Measurements from ENCODE around the gene FOXJ3.

- TF ChIP-seq HNF1A (IDR thresholded peaks at IDR 0.05; ENCODE audit: low read depth) = no peak
- TF ChIP-seq HNF1A (CRISPR knock-in tag; IDR thresholded peaks at IDR 0.05; ENCODE audit: borderline replicate concordance) = no peak
- no peak for TF ChIP-seq ZNF747 (CRISPR knock-in tag; IDR thresholded peaks at IDR 0.05; ENCODE audit: borderline replicate concordance)
- TF ChIP-seq, protein P1, sequence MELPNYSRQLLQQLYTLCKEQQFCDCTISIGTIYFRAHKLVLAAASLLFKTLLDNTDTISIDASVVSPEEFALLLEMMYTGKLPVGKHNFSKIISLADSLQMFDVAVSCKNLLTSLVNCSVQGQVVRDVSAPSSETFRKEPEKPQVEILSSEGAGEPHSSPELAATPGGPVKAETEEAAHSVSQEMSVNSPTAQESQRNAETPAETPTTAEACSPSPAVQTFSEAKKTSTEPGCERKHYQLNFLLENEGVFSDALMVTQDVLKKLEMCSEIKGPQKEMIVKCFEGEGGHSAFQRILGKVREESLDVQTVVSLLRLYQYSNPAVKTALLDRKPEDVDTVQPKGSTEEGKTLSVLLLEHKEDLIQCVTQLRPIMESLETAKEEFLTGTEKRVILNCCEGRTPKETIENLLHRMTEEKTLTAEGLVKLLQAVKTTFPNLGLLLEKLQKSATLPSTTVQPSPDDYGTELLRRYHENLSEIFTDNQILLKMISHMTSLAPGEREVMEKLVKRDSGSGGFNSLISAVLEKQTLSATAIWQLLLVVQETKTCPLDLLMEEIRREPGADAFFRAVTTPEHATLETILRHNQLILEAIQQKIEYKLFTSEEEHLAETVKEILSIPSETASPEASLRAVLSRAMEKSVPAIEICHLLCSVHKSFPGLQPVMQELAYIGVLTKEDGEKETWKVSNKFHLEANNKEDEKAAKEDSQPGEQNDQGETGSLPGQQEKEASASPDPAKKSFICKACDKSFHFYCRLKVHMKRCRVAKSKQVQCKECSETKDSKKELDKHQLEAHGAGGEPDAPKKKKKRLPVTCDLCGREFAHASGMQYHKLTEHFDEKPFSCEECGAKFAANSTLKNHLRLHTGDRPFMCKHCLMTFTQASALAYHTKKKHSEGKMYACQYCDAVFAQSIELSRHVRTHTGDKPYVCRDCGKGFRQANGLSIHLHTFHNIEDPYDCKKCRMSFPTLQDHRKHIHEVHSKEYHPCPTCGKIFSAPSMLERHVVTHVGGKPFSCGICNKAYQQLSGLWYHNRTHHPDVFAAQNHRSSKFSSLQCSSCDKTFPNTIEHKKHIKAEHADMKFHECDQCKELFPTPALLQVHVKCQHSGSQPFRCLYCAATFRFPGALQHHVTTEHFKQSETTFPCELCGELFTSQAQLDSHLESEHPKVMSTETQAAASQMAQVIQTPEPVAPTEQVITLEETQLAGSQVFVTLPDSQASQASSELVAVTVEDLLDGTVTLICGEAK (IDR thresholded peaks at IDR 0.05) = no peak
- TF ChIP-seq, protein P1 (CRISPR knock-in tag; IDR thresholded peaks at IDR 0.05) = no peak
- TF ChIP-seq, protein P2, sequence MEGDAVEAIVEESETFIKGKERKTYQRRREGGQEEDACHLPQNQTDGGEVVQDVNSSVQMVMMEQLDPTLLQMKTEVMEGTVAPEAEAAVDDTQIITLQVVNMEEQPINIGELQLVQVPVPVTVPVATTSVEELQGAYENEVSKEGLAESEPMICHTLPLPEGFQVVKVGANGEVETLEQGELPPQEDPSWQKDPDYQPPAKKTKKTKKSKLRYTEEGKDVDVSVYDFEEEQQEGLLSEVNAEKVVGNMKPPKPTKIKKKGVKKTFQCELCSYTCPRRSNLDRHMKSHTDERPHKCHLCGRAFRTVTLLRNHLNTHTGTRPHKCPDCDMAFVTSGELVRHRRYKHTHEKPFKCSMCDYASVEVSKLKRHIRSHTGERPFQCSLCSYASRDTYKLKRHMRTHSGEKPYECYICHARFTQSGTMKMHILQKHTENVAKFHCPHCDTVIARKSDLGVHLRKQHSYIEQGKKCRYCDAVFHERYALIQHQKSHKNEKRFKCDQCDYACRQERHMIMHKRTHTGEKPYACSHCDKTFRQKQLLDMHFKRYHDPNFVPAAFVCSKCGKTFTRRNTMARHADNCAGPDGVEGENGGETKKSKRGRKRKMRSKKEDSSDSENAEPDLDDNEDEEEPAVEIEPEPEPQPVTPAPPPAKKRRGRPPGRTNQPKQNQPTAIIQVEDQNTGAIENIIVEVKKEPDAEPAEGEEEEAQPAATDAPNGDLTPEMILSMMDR (CRISPR knock-in tag; IDR thresholded peaks at IDR 0.05) = no peak
- TF ChIP-seq, protein P3, sequence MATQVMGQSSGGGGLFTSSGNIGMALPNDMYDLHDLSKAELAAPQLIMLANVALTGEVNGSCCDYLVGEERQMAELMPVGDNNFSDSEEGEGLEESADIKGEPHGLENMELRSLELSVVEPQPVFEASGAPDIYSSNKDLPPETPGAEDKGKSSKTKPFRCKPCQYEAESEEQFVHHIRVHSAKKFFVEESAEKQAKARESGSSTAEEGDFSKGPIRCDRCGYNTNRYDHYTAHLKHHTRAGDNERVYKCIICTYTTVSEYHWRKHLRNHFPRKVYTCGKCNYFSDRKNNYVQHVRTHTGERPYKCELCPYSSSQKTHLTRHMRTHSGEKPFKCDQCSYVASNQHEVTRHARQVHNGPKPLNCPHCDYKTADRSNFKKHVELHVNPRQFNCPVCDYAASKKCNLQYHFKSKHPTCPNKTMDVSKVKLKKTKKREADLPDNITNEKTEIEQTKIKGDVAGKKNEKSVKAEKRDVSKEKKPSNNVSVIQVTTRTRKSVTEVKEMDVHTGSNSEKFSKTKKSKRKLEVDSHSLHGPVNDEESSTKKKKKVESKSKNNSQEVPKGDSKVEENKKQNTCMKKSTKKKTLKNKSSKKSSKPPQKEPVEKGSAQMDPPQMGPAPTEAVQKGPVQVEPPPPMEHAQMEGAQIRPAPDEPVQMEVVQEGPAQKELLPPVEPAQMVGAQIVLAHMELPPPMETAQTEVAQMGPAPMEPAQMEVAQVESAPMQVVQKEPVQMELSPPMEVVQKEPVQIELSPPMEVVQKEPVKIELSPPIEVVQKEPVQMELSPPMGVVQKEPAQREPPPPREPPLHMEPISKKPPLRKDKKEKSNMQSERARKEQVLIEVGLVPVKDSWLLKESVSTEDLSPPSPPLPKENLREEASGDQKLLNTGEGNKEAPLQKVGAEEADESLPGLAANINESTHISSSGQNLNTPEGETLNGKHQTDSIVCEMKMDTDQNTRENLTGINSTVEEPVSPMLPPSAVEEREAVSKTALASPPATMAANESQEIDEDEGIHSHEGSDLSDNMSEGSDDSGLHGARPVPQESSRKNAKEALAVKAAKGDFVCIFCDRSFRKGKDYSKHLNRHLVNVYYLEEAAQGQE (IDR thresholded peaks at IDR 0.05; ENCODE audit: borderline replicate concordance in 1 of 2, low read depth in 1 of 2, low read length in 2 of 2) = no peak
- TF ChIP-seq TBP (CRISPR knock-in tag; IDR thresholded peaks at IDR 0.05) = no peak
- no peak for TF ChIP-seq ZNF335 (CRISPR knock-in tag; IDR thresholded peaks at IDR 0.05)
- TF ChIP-seq GABPA (IDR thresholded peaks at IDR 0.05; ENCODE audit: low read depth, low read length) = no peak
- no peak for TF ChIP-seq GABPA (CRISPR knock-in tag; IDR thresholded peaks at IDR 0.05; ENCODE audit: low read depth)
- TF ChIP-seq NRL (CRISPR knock-in tag; IDR thresholded peaks at IDR 0.05; ENCODE audit: borderline replicate concordance) = no peak
- no peak for TF ChIP-seq ZBTB7B (CRISPR knock-in tag; IDR thresholded peaks at IDR 0.05)
- TF ChIP-seq ZSCAN25 (CRISPR knock-in tag; IDR thresholded peaks at IDR 0.05) = no peak
These were observed 115.4 kb downstream of the FOXJ3 start for GRCh38 chr1:42219627-42220026.
